Mucosa of stomach (tissue), 1 donor: Measurements from ENCODE around the gene IRF3.

Source experiments
- H3K27me3 ChIP-seq: one replicate; pipeline ENCODE4 v1.7.0; 2013; ENCODE audit warnings: mild to moderate bottlenecking, low read length; ENCODE audit not compliant: control insufficient read depth, insufficient read depth
- H3K36me3 ChIP-seq: one replicate; pipeline ENCODE4 v1.7.0; 2013; ENCODE audit warnings: low read length; ENCODE audit not compliant: control insufficient read depth, insufficient read depth
- H3K4me1 ChIP-seq: one replicate; pipeline ENCODE4 v1.7.0; 2013; ENCODE audit warnings: mild to moderate bottlenecking, low read length; ENCODE audit not compliant: control insufficient read depth, insufficient read depth
- H3K4me3 ChIP-seq: one replicate; pipeline ENCODE4 v1.7.0; 2013; ENCODE audit warnings: low read length
- H3K9ac ChIP-seq: one replicate; pipeline ENCODE4 v1.7.0; 2013; ENCODE audit warnings: mild to moderate bottlenecking, low read length, moderate library complexity
- H3K9me3 ChIP-seq: one replicate; pipeline ENCODE4 v1.7.0; 2013; ENCODE audit warnings: mild to moderate bottlenecking, low read length, moderate library complexity; ENCODE audit not compliant: control insufficient read depth
- donor health status: Pancreatic carcinoma.

IRF3 gene

DNA sequence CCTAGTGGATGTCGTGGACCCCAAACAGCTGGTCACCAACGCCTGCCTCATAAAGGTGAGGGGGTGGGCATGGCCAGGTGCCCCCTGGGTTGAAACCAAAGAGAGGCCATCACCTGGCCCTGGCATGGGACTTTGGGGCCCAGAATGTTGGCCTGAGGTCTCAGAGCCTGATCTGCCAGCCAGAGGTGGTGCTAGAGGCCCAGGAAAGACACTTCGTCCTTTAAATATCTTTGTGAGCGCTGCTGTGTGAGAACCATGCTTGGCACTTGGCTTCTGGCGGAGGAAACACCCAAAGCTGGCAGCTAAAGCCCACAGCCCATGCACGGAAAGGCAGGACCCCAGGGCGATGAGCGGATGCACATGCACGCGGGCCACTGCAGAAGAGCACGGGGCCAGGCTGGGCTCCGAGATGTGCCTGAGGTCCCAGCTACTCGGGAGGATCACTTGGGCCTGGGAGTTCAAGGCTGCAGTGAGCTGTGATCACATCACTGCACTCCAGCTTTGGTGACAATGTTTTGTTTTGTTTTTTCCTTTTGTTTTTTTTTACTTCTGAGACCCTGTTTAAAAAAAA, 19.4 kb upstream of the IRF3 start:
- H3K4me1 ChIP-seq = peaks cover 14% of the 10 kb centered on the region
- H3K27me3 ChIP-seq = peaks cover 7% of the 10 kb centered on the region
- no peak overlapping the region for H3K9ac ChIP-seq
- no peaks in the 10 kb centered on the region for H3K9me3 ChIP-seq
- peaks cover 8% of the 10 kb centered on the region for H3K36me3 ChIP-seq
- H3K4me3 ChIP-seq = no peak overlapping the region

DNA sequence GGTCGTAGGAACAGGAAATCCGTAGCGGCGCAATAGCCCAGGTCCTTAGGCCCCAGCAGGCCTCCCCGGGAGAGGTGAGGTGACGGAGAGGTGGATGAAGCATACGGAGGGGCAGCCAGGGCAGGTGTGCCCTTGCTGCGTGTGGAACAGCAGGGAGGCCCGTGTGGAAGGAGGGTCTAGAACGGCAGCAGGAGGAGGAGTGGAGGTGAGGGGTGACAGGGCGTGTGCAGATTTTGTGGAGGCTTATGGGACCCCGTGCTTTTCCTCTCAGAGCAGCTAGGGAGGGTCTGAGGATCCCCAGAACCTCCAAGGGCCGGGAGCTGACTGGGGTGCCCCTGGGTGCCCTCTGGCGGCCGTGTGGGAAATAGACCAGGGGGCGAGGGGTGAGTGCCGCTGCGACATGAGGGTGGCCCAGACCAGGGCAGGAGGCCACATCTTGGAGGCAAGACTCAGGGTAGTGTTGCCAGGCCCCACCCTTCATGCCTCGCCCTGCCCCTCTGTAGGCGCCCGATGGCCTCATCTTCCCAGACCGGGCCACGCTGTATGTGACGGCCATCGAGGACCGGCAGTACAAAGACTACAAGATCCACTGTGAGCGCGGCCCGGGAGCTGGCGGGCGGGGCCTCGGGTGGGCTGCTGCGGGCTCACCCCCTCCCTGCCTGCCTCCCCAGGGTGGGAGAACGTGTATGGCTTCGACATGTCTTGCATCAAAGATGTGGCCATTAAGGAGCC, 18.8 kb upstream of the IRF3 start:
- peaks cover 8% of the 10 kb centered on the region for H3K36me3 ChIP-seq
- no peak overlapping the region for H3K4me3 ChIP-seq
- no peaks in the 10 kb centered on the region for H3K9me3 ChIP-seq
- H3K27me3 ChIP-seq = peaks cover 3% of the 10 kb centered on the region
- peaks cover 9% of the 10 kb centered on the region for H3K4me1 ChIP-seq
- H3K9ac ChIP-seq = no peak overlapping the region

DNA sequence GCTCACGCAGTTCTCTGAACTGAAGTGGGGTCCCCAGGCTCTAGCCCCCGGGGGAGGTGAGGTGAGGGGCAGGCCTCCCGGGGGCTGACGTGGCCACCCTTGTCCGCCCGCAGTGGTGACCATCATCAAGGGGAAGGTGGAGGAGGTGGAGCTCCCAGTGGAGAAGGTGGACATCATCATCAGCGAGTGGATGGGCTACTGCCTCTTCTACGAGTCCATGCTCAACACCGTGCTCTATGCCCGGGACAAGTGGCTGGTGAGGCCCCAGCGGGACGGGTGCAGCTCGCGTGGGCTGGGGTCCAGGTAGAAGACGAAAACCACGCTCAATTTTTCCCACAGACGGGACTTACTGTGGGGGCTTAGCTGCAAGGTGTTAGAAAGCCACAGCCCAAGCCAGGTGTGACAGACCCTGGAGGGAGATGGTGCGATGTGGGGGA, 18.2 kb upstream of the IRF3 start:
- H3K36me3 ChIP-seq = peaks cover 8% of the 10 kb centered on the region
- H3K4me3 ChIP-seq = no peak overlapping the region
- H3K27me3 ChIP-seq = no peaks in the 10 kb centered on the region
- H3K9me3 ChIP-seq = no peaks in the 10 kb centered on the region
- H3K4me1 ChIP-seq = peaks cover 7% of the 10 kb centered on the region
- H3K9ac ChIP-seq = no peak overlapping the region

GRCh38 chr19:49682274-49682673, 16.6 kb upstream of the IRF3 start:
- Histone ChIP-seq H3K4me3 (no peak overlapping the region), H3K36me3 (peaks cover 8% of the 10 kb centered on the region)

DNA sequence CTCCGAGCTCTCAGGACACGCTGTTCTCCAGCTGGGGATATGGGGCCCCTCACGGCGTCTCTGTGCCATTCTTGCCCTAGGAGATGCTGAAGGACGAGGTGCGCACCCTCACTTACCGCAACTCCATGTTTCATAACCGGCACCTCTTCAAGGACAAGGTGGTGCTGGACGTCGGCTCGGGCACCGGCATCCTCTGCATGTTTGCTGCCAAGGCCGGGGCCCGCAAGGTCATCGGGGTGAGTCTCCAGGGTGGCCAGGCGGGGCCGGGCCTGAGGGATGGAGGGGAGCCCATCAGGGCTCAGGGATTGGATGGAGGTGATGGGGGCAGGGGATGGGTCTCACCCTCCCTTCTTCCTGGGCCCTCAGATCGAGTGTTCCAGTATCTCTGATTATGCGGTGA, 16.2 kb upstream of the IRF3 start:
- no peak overlapping the region for H3K9ac ChIP-seq
- peaks cover 7% of the 10 kb centered on the region for H3K4me1 ChIP-seq
- no peaks in the 10 kb centered on the region for H3K27me3 ChIP-seq
- H3K9me3 ChIP-seq = no peaks in the 10 kb centered on the region
- H3K4me3 ChIP-seq = no peak overlapping the region
- peaks cover 8% of the 10 kb centered on the region for H3K36me3 ChIP-seq

More at GRCh38 chr19:49682274-49682673, 16.6 kb upstream of the IRF3 start:
- Histone ChIP-seq H3K9me3 (no peaks in the 10 kb centered on the region), H3K9ac (no peak overlapping the region), H3K27me3 (no peaks in the 10 kb centered on the region), H3K4me1 (peaks cover 7% of the 10 kb centered on the region)

GRCh38 chr19:49680421-49681351, 15.0 kb upstream of the IRF3 start:
- peaks cover 8% of the 10 kb centered on the region for H3K36me3 ChIP-seq

GRCh38 chr19:49679771-49680413, 14.2 kb upstream of the IRF3 start:
- Histone ChIP-seq H3K27me3 (no peaks in the 10 kb centered on the region), H3K4me3 (no peak overlapping the region), H3K36me3 (peaks cover 8% of the 10 kb centered on the region), H3K9ac (no peak overlapping the region), H3K9me3 (no peaks in the 10 kb centered on the region), H3K4me1 (peaks cover 10% of the 10 kb centered on the region)

More at GRCh38 chr19:49680421-49681351, 15.0 kb upstream of the IRF3 start:
- Histone ChIP-seq H3K27me3 (no peaks in the 10 kb centered on the region), H3K9ac (no peak overlapping the region), H3K9me3 (no peaks in the 10 kb centered on the region), H3K4me1 (peaks cover 10% of the 10 kb centered on the region), H3K4me3 (no peak overlapping the region)

DNA sequence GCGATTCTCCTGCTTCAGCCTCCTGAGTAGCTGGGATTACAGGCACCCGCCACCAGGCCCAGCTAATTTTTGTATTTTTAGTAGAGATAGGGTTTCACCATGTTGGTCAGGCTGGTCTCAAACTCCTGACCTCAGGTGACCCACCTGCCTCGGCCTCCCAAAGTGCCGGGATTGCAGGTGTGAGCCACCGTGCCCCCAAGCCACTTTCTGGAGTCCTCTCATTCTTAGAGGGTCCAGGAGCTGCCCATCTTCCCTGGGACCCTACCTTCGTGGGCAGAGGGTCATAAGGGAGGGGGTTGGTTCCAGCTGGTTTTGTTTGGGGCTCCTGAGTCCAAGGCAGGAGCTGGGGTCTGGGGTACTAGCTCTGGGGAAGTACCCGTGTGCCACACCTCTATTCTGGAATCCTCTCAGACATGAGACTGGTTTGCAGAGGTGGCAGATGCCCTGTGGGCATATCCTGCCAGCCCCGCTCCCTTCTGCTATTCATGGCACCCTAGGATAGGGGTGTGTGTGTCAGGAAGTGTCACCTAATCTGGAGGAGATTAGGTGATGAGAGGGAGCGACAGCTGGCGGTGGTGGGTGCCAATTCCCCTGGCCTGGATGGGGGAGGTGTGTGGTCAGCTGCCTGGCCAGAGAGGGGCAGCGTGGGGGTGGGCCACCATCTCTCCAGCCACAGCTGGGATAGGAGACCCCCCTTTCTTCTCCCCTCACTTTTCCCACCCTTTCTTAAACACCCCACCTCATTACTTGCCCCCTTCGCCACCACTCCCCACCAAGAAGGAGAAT, 13.5 kb upstream of the IRF3 start:
- H3K4me3 ChIP-seq = no peak overlapping the region
- H3K36me3 ChIP-seq = peaks cover 8% of the 10 kb centered on the region
- peaks cover 10% of the 10 kb centered on the region for H3K4me1 ChIP-seq
- H3K9me3 ChIP-seq = no peaks in the 10 kb centered on the region
- H3K9ac ChIP-seq = peak overlapping the region; percentile 31
- no peaks in the 10 kb centered on the region for H3K27me3 ChIP-seq

- Histone ChIP-seq H3K4me1 (peaks cover 10% of the 10 kb centered on the region), H3K4me3 (peak overlapping the region; percentile 58), H3K9me3 (no peaks in the 10 kb centered on the region), H3K9ac (peak overlapping the region; percentile 78), H3K36me3 (peaks cover 8% of the 10 kb centered on the region), H3K27me3 (no peaks in the 10 kb centered on the region)
Measured at GRCh38 chr19:49677901-49678674, 12.4 kb upstream of the IRF3 start.

GRCh38 chr19:49677231-49677900, 11.7 kb upstream of the IRF3 start, which contains the start of gene PRMT1:
PRMT1 (plus strand) TSS chr19:49677271; CDS start chr19:49677281, 10 bp downstream.
- Histone ChIP-seq H3K9me3 (no peaks in the 10 kb centered on the region), H3K4me1 (peaks cover 13% of the 10 kb centered on the region), H3K4me3 (peak within 1 kb of the TSS; percentile 58), H3K9ac (peak within 1 kb of the TSS; percentile 78), H3K36me3 (peaks cover 7% of the 10 kb centered on the region), H3K27me3 (no peaks in the 10 kb centered on the region)
